Breast epithelium (tissue), 4 donors: ENCODE data around the gene CRIM1. TPM values are rescaled to one million over a fixed set of nuclear protein-coding genes. Genes with fewer than 3 reads are reported as not detected.
"Not testable (repeated sequence)": the region's sequence is repeated elsewhere in the genome, so short reads cannot be mapped to it uniquely, and the experiment has no call there.

Experiments used
- DNase-seq, 2 donors: peaks; one replicate each; pipeline ENCODE4 v3.0.0-alpha.2; 2019; ENCODE audit warnings: low spot score in 2 of 2
- H3K27ac ChIP-seq, 2 donors: fragments of 200-600 bp; sonication (generic) in 1 of 2; one replicate each; pipeline ENCODE4 v1.5.1; 2016 to 2019; ENCODE audit warnings: mild to moderate bottlenecking in 1 of 2
- H3K27me3 ChIP-seq, 2 donors: fragments of 200-600 bp; sonication (generic) in 1 of 2; one replicate each; pipeline versions ENCODE4 v1.5.1 to v1.6.0; 2017 to 2019; ENCODE audit warnings: control low read depth in 1 of 2, mild to moderate bottlenecking in 1 of 2
- H3K36me3 ChIP-seq: fragments of 200-600 bp; one replicate; pipeline ENCODE4 v1.5.1; 2019
- H3K4me1 ChIP-seq, 2 donors: fragments of 200-600 bp; sonication (generic); one replicate each; pipeline ENCODE4 v1.5.1; 2016 to 2019; ENCODE audit warnings: control low read depth in 1 of 2
- H3K4me3 ChIP-seq, 3 donors: fragments of 200-600 bp; sonication (generic); 1 replicate in 2 of 3; 2 replicates in 1 of 3; pipeline ENCODE4 v1.5.1; 2016 to 2019; ENCODE audit warnings: mild to moderate bottlenecking in 3 of 3, moderate library complexity in 2 of 3
- H3K9me3 ChIP-seq, 2 donors: fragments of 200-600 bp; sonication (generic) in 1 of 2; one replicate each; pipeline ENCODE4 v1.5.1; 2016 to 2019; ENCODE audit warnings: control low read depth in 1 of 2
- POLR2A ChIP-seq: fragments of 450-650 bp; IDR thresholded peaks from one replicate; pipeline ENCODE4 v1.6.1; 2016; ENCODE audit warnings: antibody characterized with exemption, mild to moderate bottlenecking, moderate library complexity
- POLR2AphosphoS5 ChIP-seq, 3 donors: sonication (generic); formaldehyde crosslinking; IDR thresholded peaks; one replicate each; pipeline ENCODE4 v1.6.1; 2017; ENCODE audit warnings: antibody characterized with exemption in 3 of 3
- intact Hi-C: fragments of 100-400 bp; cut with DNase I; formaldehyde crosslinking; loops from one replicate; pipeline ENCODE4 v1.15.1; 2023; ENCODE audit warnings: low total_unique reads
- total RNA-seq, 3 donors: library from RNA; depleted of rRNA; stranded (reverse); fragments of >200 nt; gene quantifications; one replicate each; pipeline ENCODE4 v1.1.0, GENCODE V29; 2016
- TF ChIP-seq, protein P1 (sequence below), 3 donors: fragments of 450-650 bp; IDR thresholded peaks; one replicate each; pipeline ENCODE4 v1.5.1; 2016 to 2017; ENCODE audit warnings: antibody characterized with exemption in 3 of 3, mild to moderate bottlenecking in 3 of 3, moderate library complexity in 3 of 3

The CRIM1 gene
- 100 to 1,000 TPM; 166 to 187 (median 178) TPM for total RNA-seq

GRCh38 chr2:36355151-36355889 lies at the start of gene CRIM1:
Gene CRIM1 (plus strand): TSS chr2:36355778. CDS start chr2:36356293, 515 bp downstream.
- intact Hi-C loops, result loop anchor here (10.0 kb wide), 2 partner anchors 79 to 139 kb away; no protein-coding TSS in a partner anchor
- Histone ChIP-seq H3K9me3 (no peaks in the 10 kb centered on the region), H3K27ac (peak within 1 kb of the TSS; percentile 93 to 98), H3K27me3 (no peaks in the 10 kb centered on the region), H3K36me3 (no peaks in the 10 kb centered on the region), H3K4me3 (peak within 1 kb of the TSS; percentile 81 to 98 (median 93)), H3K4me1 (peaks cover under 1 to 8% of the 10 kb centered on the region in 2 donors)
- peak; percentile 83 to 86 for DNase-seq
- TF ChIP-seq, protein P1, sequence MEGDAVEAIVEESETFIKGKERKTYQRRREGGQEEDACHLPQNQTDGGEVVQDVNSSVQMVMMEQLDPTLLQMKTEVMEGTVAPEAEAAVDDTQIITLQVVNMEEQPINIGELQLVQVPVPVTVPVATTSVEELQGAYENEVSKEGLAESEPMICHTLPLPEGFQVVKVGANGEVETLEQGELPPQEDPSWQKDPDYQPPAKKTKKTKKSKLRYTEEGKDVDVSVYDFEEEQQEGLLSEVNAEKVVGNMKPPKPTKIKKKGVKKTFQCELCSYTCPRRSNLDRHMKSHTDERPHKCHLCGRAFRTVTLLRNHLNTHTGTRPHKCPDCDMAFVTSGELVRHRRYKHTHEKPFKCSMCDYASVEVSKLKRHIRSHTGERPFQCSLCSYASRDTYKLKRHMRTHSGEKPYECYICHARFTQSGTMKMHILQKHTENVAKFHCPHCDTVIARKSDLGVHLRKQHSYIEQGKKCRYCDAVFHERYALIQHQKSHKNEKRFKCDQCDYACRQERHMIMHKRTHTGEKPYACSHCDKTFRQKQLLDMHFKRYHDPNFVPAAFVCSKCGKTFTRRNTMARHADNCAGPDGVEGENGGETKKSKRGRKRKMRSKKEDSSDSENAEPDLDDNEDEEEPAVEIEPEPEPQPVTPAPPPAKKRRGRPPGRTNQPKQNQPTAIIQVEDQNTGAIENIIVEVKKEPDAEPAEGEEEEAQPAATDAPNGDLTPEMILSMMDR (IDR thresholded peaks at IDR 0.05), result no peak
- TF ChIP-seq POLR2A (no peak), POLR2AphosphoS5 (IDR thresholded peaks at IDR 0.05) (peak; percentile 49 to 69 (median 53))

GRCh38 chr2:36307441-36307840 lies 48.1 kb upstream of the CRIM1 start:
- H3K4me3 ChIP-seq, result no peak overlapping the region
- TF ChIP-seq POLR2AphosphoS5 (IDR thresholded peaks at IDR 0.05), result no peak
- TF ChIP-seq, protein P1 (IDR thresholded peaks at IDR 0.05), result no peak
- TF ChIP-seq POLR2A, result no peak
- DNase-seq, result no peak
- intact Hi-C loops, result no loop called here
- no peaks in the 10 kb centered on the region for H3K27me3 ChIP-seq
- no peak overlapping the region for H3K27ac ChIP-seq
- no peaks in the 10 kb centered on the region for H3K4me1 ChIP-seq
- no peaks in the 10 kb centered on the region for H3K36me3 ChIP-seq
- no peaks in the 10 kb centered on the region for H3K9me3 ChIP-seq

DNA sequence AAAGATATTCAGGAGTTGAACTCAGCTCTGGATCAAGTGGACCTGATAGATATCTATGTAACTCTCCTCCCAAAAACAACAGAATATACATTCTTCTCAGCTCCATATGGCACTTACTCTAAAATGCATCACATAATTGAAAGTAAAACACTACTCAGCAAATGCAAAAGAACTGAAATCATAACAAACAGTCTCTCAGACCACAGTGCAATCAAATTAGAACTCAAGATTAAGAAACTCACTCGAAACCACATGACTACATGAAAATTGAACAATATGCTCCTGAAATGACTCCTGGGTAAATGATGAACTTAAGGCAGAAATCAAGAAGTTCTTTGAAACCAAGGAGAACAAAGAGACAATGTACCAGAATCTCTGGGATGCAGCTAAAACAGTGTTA lies 45.1 kb upstream of the CRIM1 start:
- H3K27ac ChIP-seq, DNase-seq, H3K4me3 ChIP-seq, intact Hi-C loops, H3K27me3 ChIP-seq, H3K9me3 ChIP-seq, H3K4me1 ChIP-seq, H3K36me3 ChIP-seq: not testable (repeated sequence)

DNA sequence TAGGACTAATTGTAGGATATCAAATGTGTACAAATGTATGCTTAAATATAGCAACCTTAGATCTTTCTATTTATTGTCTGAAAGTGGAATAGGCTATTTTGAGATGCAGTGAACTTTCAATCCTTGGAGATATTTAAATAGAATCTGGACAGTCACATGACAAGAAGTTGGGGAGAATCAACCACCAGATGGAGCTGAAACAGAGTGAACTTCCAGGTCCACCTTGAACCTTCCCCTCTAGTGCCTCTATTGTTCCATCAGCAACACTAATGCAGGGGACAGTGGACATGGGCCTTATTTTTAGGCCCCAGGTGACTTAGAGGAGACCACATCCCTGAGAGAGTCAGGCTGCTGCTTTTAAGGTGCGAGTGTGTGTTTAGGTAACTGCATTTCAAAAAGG lies 37.0 kb upstream of the CRIM1 start:
- TF ChIP-seq, protein P1 (IDR thresholded peaks at IDR 0.05), result no peak
- no peak for TF ChIP-seq POLR2A
- TF ChIP-seq POLR2AphosphoS5 (IDR thresholded peaks at IDR 0.05), result no peak
- Histone ChIP-seq H3K27ac (no peak overlapping the region), H3K9me3 (no peaks in the 10 kb centered on the region), H3K4me3 (no peak overlapping the region), H3K4me1 (no peaks in the 10 kb centered on the region), H3K27me3 (no peaks in the 10 kb centered on the region), H3K36me3 (no peaks in the 10 kb centered on the region)
- intact Hi-C loops, result no loop called here
- no peak for DNase-seq

GRCh38 chr2:36322108-36322507 lies 33.5 kb upstream of the CRIM1 start:
- intact Hi-C loops, result no loop called here
- TF ChIP-seq, protein P1 (IDR thresholded peaks at IDR 0.05), result peak in 2 of 3 donors; percentile 16 to 25
- no peak for TF ChIP-seq POLR2A
- Histone ChIP-seq H3K9me3 (no peaks in the 10 kb centered on the region), H3K27me3 (no peaks in the 10 kb centered on the region), H3K4me3 (no peak overlapping the region), H3K4me1 (no peaks in the 10 kb centered on the region), H3K36me3 (no peaks in the 10 kb centered on the region), H3K27ac (no peak overlapping the region)
- no peak for DNase-seq
